AG09319 (cell line): ENCODE data around the gene TNFRSF13B.

ENCODE experiments used
- DNase-seq: peaks from one replicate; pipeline ENCODE4 v3.0.0-alpha.2; 2010; ENCODE audit warnings: low read depth; ENCODE audit errors: extremely low read depth
- CTCF ChIP-seq: IDR thresholded peaks from 2 replicates; pipeline ENCODE4 v1.5.1; 2011; ENCODE audit warnings: low read depth, mild to moderate bottlenecking, inconsistent platforms, low read length, moderate library complexity

TNFRSF13B gene

GRCh38 chr17:16995930-16996329 lies 24.0 kb upstream of the TNFRSF13B start:
- DNase-seq = no peak
- TF ChIP-seq CTCF = no peak

- DNase-seq = no peak
- no peak for TF ChIP-seq CTCF
Observed at GRCh38 chr17:16994631-16995030, 22.7 kb upstream of the TNFRSF13B start.

GRCh38 chr17:16991349-16992009 lies 19.6 kb upstream of the TNFRSF13B start:
- DNase-seq = peak; percentile 28
- TF ChIP-seq CTCF = peak; percentile 90

GRCh38 chr17:16989953-16990860 lies 18.3 kb upstream of the TNFRSF13B start:
- DNase-seq = no peak
- TF ChIP-seq CTCF = no peak

GRCh38 chr17:16989230-16989952 lies 17.5 kb upstream of the TNFRSF13B start:
- TF ChIP-seq CTCF = no peak
- no peak for DNase-seq

GRCh38 chr17:16988749-16989229 lies 16.9 kb upstream of the TNFRSF13B start:
- no peak for TF ChIP-seq CTCF
- DNase-seq = no peak
